AG04449 (cell line): Measurements from ENCODE around the gene HOXA7.
A peak's percentile ranks its signal among the peaks of the same experiment; 100 is the strongest.

Source experiments
- CTCF ChIA-PET: fragments of 350-600 bp; formaldehyde crosslinking; extraction: SDS; loops from one replicate; lab custom pipeline; 2021; ENCODE audit warnings: antibody characterized with exemption; lab: Yijun Ruan, JAX
- POLR2A ChIA-PET: fragments of 400-600, 350-600 bp; formaldehyde crosslinking; extraction: SDS; loops from one replicate; lab custom pipeline; 2020; ENCODE audit warnings: antibody characterized with exemption, inconsistent platforms; lab: Yijun Ruan, JAX
- DNase-seq: peaks from one replicate; pipeline ENCODE4 v3.0.0-alpha.2; 2010; ENCODE audit warnings: low read depth, low spot score
- H3K4me3 ChIP-seq: 2 replicates; pipeline ENCODE4 v1.5.1; 2011; ENCODE audit warnings: low read depth, mild to moderate bottlenecking, control low read depth, low read length
- TF ChIP-seq, protein P1 (sequence below): IDR thresholded peaks from one replicate; pipeline ENCODE4 v1.5.1; 2011; ENCODE audit warnings: mild to moderate bottlenecking, moderate library complexity, low read length, control low read depth, inconsistent platforms; ENCODE audit not compliant: insufficient read depth; ENCODE audit errors: missing control alignments

The HOXA7 gene

DNA sequence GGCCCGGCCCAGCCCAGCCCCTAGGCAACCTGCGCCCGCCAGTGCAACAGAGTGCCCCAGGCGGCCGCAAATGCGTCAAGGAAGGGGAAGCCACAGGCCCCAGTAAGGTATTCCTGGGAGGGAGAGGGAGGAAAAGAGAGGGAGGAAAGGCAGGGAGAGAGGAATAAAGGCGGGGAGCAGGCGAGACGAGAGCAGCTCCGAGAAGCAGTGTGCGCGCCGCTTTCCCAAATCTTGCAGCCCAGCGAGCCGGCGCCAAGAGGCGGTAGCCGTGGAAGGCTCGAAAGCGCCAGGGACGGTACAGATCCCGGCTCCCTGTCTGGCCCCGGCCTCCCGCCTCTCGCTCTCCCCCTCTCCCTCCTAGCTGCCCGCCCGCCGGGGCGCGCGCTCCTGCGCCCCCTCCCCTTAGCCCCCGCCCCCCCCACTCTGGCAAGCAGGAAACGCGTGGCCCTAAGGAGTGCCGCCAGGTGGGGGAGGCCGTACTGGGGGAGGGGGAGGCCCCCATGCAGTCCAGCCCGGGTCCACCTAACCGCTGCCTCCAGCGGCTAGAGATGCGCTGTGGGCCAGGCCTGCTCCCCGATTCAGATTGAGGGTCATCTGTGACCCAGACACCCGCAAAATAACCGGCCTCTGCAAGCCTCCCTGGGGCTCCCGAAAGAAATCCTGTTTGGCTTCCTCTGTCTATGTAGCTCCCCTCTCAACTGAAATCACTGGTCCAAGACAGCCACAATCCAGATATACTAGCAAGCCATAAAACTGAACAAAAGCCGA, 13.4 kb upstream of the HOXA7 start:
- TF ChIP-seq, protein P1, sequence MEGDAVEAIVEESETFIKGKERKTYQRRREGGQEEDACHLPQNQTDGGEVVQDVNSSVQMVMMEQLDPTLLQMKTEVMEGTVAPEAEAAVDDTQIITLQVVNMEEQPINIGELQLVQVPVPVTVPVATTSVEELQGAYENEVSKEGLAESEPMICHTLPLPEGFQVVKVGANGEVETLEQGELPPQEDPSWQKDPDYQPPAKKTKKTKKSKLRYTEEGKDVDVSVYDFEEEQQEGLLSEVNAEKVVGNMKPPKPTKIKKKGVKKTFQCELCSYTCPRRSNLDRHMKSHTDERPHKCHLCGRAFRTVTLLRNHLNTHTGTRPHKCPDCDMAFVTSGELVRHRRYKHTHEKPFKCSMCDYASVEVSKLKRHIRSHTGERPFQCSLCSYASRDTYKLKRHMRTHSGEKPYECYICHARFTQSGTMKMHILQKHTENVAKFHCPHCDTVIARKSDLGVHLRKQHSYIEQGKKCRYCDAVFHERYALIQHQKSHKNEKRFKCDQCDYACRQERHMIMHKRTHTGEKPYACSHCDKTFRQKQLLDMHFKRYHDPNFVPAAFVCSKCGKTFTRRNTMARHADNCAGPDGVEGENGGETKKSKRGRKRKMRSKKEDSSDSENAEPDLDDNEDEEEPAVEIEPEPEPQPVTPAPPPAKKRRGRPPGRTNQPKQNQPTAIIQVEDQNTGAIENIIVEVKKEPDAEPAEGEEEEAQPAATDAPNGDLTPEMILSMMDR, result no peak
- ChIA-PET CTCF (interaction anchor here (0.9 to 5.3 kb wide), 5 partner anchors 9 to 1314 kb away, joined by 3 to 48 read pairs (median 4); no protein-coding TSS in a partner anchor), POLR2A (interaction anchor here (1.1 to 4.2 kb wide), 2 partner anchors 9 to 11 kb away, joined by 4 to 53 read pairs; no protein-coding TSS in a partner anchor)
- DNase-seq, result no peak
- peak overlapping the region; percentile 75 for H3K4me3 ChIP-seq

DNA sequence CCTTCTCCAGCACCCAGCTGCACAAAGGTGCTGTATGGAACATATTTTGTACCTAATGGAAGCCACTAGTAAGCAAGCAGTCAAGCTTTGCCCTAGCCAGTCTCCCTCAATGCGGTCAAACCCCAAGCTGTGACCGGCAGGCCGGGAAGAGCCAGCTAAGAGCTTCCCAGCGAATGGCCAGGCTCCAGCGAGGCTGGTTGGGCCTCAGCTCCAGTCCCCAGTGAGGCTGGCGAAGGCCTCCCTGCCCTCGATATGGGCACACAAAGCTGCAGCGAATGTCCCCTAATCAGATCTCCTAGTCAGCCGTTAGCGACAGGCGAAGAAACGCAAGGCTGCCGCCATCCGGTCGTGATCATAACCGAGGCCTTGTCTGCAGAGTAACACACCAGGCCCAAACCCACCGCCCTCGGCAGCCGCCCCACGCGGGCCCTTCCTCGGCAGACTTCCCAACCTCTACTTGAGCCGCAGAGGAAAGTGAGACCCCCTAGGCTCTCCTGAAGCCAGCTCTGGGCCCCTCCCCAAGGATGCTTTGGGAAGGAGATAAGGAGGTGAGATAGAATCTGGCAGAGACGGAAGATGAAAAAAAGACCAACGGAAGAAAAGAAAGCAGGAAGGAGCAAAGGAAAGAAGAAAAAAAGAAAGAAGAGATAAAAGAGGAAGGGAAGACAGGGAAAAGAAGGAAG, 11.9 kb upstream of the HOXA7 start:
- no peak for DNase-seq
- ChIA-PET POLR2A (interaction anchor here (0.5 to 4.2 kb wide), 6 partner anchors 10 to 1312 kb away, joined by 3 to 53 read pairs (median 4); partner anchors contain the start of gene HOXA7), CTCF (interaction anchor here (0.7 to 5.3 kb wide), 5 partner anchors 10 to 791 kb away, joined by 3 to 48 read pairs (median 3); partner anchors contain the start of gene HOXA7)
- peak overlapping the region; percentile 75 for H3K4me3 ChIP-seq
- TF ChIP-seq, protein P1, result peak; percentile 11

DNA sequence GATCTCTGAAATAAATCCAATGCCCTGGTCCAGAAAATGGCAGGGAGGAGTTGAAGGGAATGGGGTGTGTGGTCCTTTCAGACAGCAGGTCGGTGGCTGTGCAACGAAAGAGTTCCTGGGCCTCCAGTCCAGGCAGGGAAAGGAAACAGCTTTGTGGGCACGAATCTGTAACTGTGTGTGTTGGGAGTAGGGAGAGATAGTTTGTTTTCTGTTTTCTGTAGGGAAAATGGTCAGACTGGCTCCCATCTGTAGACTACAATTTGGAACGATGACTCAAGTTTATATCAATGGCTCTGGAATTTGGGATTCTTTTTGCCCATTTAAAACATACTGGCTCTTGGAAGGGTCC, 11.4 kb upstream of the HOXA7 start:
- CTCF ChIA-PET, result interaction anchor here (0.7 to 5.3 kb wide), 4 partner anchors 11 to 791 kb away, joined by 3 to 48 read pairs (median 3); partner anchors contain the start of gene HOXA7
- POLR2A ChIA-PET, result interaction anchor here (0.6 to 4.2 kb wide), 3 partner anchors 11 to 1311 kb away, joined by 3 to 53 read pairs (median 5); no protein-coding TSS in a partner anchor
- TF ChIP-seq, protein P1, result no peak
- DNase-seq, result no peak
- H3K4me3 ChIP-seq, result peak overlapping the region; percentile 75

DNA sequence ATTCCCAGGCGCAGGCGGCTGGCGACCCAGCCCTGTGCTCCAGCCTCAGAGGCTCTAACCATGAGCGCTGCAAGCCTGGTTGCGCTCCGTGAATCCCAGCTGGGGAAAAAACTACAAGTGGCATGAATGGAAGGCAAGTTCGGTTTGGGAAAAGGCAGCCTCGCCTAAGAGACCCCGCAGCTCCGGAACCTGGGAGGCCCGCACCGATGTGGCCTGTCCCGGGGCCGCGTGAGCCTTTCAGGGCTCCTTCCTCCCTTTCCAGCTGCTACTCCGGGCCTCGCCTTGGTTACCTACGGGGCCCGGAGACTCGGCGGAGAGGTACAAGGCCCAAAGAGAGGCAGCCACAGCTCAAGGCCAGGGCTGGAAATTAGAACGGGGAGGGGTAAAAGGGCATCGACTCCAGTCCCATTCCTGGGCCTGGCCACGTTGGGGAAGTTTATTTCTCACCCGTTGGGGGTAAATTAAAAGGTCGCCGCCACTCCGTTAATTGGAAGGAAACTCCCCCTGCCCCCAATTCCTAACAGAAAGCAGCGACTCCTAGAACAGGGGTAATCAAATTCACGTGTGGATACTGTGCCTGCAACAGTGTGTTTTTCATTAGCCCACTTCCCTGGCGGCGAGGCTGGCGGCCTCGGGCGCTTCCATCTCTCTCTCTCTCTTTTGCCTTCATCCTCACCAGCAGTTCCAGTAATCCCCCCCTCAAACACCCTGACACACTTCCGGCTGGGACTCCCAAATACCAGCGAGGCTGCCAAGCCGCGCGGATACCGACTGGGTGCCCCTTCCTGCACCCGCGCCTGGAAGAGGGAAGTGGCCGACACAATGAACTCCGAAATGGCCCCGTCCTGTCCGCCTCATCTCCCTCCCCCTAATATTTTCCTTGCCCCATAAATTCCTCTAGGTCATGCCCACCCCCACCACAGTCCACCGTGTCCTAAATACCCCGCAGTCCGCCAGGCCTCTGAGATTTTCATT, 10.3 kb upstream of the HOXA7 start:
- CTCF ChIA-PET, result interaction anchor here (0.6 to 6.8 kb wide), 8 partner anchors 9 to 1311 kb away, joined by 3 to 117 read pairs (median 3); partner anchors contain the start of gene HOXA10
- peak overlapping the region; percentile 75 for H3K4me3 ChIP-seq
- POLR2A ChIA-PET, result interaction anchor here (0.6 to 2.4 kb wide), 4 partner anchors 9 to 574 kb away, joined by 3 to 13 read pairs (median 8); no protein-coding TSS in a partner anchor
- TF ChIP-seq, protein P1, result no peak
- DNase-seq, result no peak

DNA sequence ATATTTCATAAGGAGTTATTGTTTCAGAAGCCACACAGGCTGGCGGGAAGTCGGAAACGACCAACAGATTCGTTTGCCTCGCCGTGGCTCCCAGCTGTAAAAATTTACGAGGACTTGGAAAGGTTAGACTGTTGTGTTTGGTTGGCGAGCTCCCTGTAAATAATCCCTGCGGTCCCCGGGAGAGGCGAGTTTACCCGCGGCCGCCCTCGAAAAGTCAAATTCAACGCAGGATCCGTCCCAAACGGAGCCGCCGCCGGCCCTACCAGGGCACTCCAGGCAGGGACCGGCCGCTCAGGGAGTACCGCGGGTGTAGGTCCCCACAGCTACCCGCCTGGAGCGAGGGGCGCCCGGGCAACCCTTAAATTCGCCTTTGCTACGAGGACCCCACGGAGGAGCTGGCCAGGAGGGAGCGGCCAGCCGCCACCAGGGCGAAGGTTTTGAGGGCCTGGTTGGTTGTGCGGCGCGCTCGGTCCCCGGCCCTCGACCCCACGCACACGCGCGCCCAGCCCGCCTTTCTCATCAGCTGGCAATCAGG, 9.6 kb upstream of the HOXA7 start:
- H3K4me3 ChIP-seq, result peak overlapping the region; percentile 75
- no peak for DNase-seq
- CTCF ChIA-PET, result interaction anchor here (0.6 to 6.8 kb wide), 8 partner anchors 10 to 1310 kb away, joined by 3 to 117 read pairs (median 3); partner anchors contain the start of genes HOXA10, HOXA3 and HOXA7
- POLR2A ChIA-PET, result interaction anchor here (0.6 to 2.4 kb wide), 5 partner anchors 10 to 575 kb away, joined by 3 to 13 read pairs (median 3); partner anchors contain the start of gene HOXA7
- TF ChIP-seq, protein P1, result no peak
